ENCODE measurements around the gene JCHAIN. TPM values are rescaled to one million over a fixed set of nuclear protein-coding genes. Genes with fewer than 3 reads are reported as not detected.
A peak's percentile ranks its signal among the peaks of the same experiment; 100 is the strongest.

The JCHAIN gene
- total and polyA plus RNA-seq, 2 of the 13 experiments (the other 11 are each of a cell fraction or from before 2014, with no cell fraction given) = not detected

DNA sequence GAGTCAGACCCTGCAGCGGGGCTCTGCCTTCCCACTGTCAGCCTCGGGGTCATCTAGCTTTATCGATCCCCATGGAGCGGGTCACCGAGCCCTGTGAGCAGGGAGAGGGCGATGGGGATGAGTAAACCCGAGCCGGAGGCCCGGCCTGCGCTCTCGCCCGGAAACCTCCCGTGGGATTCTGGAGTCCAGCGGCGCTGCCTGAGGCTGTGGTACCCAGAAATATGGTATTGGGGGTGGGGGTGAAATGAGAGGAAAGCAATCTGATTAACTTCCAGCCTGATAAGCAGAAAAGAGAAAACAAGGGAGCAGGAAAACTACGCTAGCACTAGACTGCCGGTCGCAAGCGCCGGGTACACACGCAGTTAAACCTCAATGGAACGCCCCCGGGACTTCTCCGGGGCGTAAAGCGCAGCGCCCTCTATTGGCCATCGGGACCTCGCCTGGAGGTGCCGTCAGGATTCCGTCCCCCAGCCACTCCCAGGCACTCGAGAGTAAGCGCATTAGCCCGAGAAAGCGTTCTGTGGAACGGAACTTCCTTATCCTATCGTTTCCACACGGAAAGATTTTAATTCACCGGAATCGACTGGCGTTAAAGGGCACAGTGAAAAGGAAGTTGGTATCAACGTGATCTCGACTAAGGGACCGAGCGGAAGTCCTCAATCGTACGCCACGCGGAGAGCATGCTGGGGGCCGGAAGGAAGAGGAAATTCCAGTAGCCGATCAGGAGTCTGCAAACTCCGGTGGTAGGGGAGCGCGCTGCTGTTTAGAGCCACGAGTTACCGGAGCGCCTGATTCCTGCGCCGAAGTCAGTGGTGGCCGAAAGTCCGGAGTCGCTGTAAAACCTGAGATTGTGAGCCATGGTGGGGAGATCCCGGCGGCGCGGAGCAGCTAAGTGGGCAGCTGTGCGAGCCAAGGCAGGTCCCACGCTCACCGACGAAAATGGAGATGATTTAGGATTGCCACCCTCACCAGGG lies 21.8 kb upstream of the JCHAIN start, which contains the start of gene UTP3 (continued):
- TF ChIP-seq, protein P1, sequence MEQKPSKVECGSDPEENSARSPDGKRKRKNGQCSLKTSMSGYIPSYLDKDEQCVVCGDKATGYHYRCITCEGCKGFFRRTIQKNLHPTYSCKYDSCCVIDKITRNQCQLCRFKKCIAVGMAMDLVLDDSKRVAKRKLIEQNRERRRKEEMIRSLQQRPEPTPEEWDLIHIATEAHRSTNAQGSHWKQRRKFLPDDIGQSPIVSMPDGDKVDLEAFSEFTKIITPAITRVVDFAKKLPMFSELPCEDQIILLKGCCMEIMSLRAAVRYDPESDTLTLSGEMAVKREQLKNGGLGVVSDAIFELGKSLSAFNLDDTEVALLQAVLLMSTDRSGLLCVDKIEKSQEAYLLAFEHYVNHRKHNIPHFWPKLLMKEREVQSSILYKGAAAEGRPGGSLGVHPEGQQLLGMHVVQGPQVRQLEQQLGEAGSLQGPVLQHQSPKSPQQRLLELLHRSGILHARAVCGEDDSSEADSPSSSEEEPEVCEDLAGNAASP (CRISPR knock-in tag; IDR thresholded peaks at IDR 0.05; ENCODE audit: borderline replicate concordance) = peak; percentile 71
- TF ChIP-seq ZNF136 (CRISPR knock-in tag; IDR thresholded peaks at IDR 0.05; ENCODE audit: low read depth) (no peak; the same call in 1 of the 2 replicates), MAZ (IDR thresholded peaks at IDR 0.05; ENCODE audit: borderline replicate concordance, low read depth, low read length) (peak; percentile 56; the same call in 1 of the 2 replicates), MAZ (CRISPR knock-in tag; IDR thresholded peaks at IDR 0.05; ENCODE audit: low read depth) (peak; percentile 87), ZNF143 (CRISPR knock-in tag; IDR thresholded peaks at IDR 0.05) (peak; percentile 94), SAP130 (CRISPR knock-in tag; IDR thresholded peaks at IDR 0.05; ENCODE audit: low read depth) (peak; percentile 95), ZFP1 (CRISPR knock-in tag; IDR thresholded peaks at IDR 0.05) (peak; percentile 81), MZF1 (CRISPR knock-in tag; IDR thresholded peaks at IDR 0.05; ENCODE audit: borderline replicate concordance) (no peak), AGO2 (optimal IDR thresholded peaks at IDR 0.05; ENCODE audit: low read depth, low read length) (no peak), ZNF264 (CRISPR knock-in tag; IDR thresholded peaks at IDR 0.05) (no peak), NFATC3 (CRISPR knock-in tag; IDR thresholded peaks at IDR 0.05) (0 out of 2 replicates have a peak, but pooled peaks have one; percentile 50), SMAD3 (CRISPR knock-in tag; IDR thresholded peaks at IDR 0.05) (peak; percentile 95), RXRA (CRISPR knock-in tag; IDR thresholded peaks at IDR 0.05) (peak; percentile 63), KAT2B (IDR thresholded peaks at IDR 0.05; ENCODE audit: borderline replicate concordance, low read depth, low read length) (peak; percentile 24; the same call in 1 of the 2 replicates), CHCHD3 (CRISPR knock-in tag; IDR thresholded peaks at IDR 0.05) (0 out of 2 replicates have a peak, but pooled peaks have one; percentile 26), ZNF850 (CRISPR knock-in tag; conservative IDR thresholded peaks at IDR 0.05) (no peak), ZNF660 (CRISPR knock-in tag; IDR thresholded peaks at IDR 0.05; ENCODE audit: borderline replicate concordance, low read depth) (no peak)
- TF ChIP-seq, protein P2, sequence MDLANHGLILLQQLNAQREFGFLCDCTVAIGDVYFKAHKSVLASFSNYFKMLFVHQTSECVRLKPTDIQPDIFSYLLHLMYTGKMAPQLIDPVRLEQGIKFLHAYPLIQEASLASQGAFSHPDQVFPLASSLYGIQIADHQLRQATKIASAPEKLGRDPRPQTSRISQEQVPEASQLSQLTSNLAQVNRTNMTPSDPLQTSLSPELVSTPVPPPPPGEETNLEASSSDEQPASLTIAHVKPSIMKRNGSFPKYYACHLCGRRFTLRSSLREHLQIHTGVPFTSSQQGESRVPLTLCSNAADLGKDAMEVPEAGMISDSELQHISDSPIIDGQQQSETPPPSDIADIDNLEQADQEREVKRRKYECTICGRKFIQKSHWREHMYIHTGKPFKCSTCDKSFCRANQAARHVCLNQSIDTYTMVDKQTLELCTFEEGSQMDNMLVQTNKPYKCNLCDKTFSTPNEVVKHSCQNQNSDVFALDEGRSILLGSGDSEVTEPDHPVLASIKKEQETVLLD (CRISPR knock-in tag; IDR thresholded peaks at IDR 0.05; ENCODE audit: low read depth) = peak; percentile 87; the same call in 1 of the 2 replicates
- TF ChIP-seq, protein P3, sequence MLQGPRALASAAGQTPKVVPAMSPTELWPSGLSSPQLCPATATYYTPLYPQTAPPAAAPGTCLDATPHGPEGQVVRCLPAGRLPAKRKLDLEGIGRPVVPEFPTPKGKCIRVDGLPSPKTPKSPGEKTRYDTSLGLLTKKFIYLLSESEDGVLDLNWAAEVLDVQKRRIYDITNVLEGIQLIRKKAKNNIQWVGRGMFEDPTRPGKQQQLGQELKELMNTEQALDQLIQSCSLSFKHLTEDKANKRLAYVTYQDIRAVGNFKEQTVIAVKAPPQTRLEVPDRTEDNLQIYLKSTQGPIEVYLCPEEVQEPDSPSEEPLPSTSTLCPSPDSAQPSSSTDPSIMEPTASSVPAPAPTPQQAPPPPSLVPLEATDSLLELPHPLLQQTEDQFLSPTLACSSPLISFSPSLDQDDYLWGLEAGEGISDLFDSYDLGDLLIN (CRISPR knock-in tag; IDR thresholded peaks at IDR 0.05; ENCODE audit: borderline replicate concordance) = no peak
- TF ChIP-seq, protein P4, sequence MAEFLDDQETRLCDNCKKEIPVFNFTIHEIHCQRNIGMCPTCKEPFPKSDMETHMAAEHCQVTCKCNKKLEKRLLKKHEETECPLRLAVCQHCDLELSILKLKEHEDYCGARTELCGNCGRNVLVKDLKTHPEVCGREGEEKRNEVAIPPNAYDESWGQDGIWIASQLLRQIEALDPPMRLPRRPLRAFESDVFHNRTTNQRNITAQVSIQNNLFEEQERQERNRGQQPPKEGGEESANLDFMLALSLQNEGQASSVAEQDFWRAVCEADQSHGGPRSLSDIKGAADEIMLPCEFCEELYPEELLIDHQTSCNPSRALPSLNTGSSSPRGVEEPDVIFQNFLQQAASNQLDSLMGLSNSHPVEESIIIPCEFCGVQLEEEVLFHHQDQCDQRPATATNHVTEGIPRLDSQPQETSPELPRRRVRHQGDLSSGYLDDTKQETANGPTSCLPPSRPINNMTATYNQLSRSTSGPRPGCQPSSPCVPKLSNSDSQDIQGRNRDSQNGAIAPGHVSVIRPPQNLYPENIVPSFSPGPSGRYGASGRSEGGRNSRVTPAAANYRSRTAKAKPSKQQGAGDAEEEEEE (CRISPR knock-in tag; IDR thresholded peaks at IDR 0.05; ENCODE audit: borderline replicate concordance) = no peak
- TF ChIP-seq, protein P5, sequence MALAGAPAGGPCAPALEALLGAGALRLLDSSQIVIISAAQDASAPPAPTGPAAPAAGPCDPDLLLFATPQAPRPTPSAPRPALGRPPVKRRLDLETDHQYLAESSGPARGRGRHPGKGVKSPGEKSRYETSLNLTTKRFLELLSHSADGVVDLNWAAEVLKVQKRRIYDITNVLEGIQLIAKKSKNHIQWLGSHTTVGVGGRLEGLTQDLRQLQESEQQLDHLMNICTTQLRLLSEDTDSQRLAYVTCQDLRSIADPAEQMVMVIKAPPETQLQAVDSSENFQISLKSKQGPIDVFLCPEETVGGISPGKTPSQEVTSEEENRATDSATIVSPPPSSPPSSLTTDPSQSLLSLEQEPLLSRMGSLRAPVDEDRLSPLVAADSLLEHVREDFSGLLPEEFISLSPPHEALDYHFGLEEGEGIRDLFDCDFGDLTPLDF (CRISPR knock-in tag; IDR thresholded peaks at IDR 0.05) = 0 out of 2 replicates have a peak, but pooled peaks have one; percentile 57
